GM12892 (cell line): ENCODE data around the gene MCM3AP.

Experiments used
- POLR2A ChIP-seq: IDR thresholded peaks from 2 replicates; pipeline ENCODE4 v1.6.1; 2011; ENCODE audit warnings: low read depth, low read length, control low read depth
- POLR2AphosphoS5 ChIP-seq: IDR thresholded peaks from 2 replicates; pipeline ENCODE4 v1.6.1; 2011; ENCODE audit warnings: low read depth, low read length, control low read depth
- TAF1 ChIP-seq: IDR thresholded peaks from 2 replicates; pipeline ENCODE4 v1.6.1; 2011; ENCODE audit warnings: low read depth, mild to moderate bottlenecking, control low read depth, low read length, borderline replicate concordance

DNA sequence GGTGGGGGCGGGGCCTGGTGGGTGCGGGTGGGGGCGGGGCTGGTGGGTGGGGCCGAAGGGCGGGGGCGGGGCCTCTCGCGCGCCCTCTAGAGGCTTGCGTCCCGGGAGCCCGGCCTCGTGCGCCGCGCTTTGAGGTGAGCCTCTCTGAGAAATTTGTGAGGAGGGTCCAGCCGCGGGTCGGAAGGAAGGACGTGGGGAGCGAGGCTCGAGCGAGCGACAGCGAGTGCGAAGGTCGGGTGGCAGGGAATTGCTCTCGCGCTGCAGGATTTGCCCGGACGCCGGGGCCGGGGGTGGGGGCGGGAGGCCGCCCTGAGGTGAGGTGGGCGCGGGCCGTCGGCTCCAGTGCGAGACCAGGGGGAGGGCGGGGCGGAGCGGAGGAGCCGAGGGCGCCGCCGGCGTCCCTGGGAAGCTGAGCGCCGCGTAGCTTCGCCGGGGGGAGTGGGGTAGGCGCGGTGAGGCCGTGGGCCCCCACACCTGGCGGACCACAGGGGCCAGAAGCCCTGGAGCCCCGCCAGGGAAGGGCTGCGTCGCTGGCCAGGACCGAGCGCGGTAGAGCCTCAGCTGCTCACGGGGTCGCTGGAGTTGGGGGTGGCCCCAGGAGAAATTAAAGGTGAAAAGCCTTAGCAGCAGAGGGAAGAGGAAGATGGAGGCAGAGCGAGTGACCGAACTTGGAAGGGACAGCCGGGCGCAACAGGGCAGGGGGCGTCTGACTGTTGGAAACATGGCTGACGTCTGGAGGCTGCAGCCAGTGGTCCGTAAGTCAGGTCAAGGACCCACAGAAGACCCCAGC, 56.1 kb downstream of the MCM3AP start:
- TF ChIP-seq POLR2A (peak; percentile 43; the same call in 1 of the 2 replicates), POLR2AphosphoS5 (no peak), TAF1 (no peak)
